Measurements from ENCODE around the gene SLCO2A1. TPM values are rescaled to one million over a fixed set of nuclear protein-coding genes. Genes with fewer than 3 reads are reported as not detected.
A peak's percentile ranks its signal among the peaks of the same experiment; 100 is the strongest.

The SLCO2A1 gene
- total and polyA plus RNA-seq, 2 of the 4 experiments (the other 2 are of a cell fraction), result under 0.01 to 1.5 TPM

DNA sequence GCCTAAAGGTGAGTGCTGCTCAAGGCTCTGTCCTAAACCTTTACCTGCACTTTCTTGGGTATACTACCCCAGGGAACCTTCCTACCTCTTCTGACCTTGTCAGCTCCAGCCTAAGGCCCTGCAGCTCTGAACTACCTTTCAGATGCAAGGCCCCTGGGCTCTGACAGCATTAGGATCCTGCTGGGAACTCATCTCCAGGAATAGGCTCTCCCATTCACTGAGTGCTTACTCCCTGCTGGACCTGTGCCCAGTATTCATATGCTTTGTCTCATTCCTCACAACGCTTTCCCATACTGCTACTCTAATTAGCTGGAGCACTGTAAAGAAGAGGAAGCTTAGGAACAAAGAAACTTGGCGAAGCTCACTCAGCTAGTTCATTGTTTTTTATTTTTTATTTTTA is 80.3 kb downstream of the SLCO2A1 start:
- in situ Hi-C loops (cut with MboI; ENCODE audit: low sequenced_read_pairs), result loop anchor here (25.0 kb wide), 1 partner anchor 1212 kb away; no protein-coding TSS in a partner anchor
- Histone ChIP-seq H4K20me1 (ENCODE audit: insufficient read depth, low read length) (0 out of 2 replicates have a peak, but pooled peaks cover 2% of the 10 kb centered on the region), H2AK5ac (ENCODE audit: low read depth, low read length) (no peak overlapping the region), H2AFZ (replicated peaks; ENCODE audit: low read length, poor library complexity) (no peak overlapping the region), H2BK20ac (ENCODE audit: low read depth, low read length) (no peak overlapping the region), H2BK120ac (ENCODE audit: low read depth, low read length) (no peak overlapping the region), H3K9me3 (ENCODE audit: control insufficient read depth, insufficient read depth, low read length) (peaks cover 6% of the 10 kb centered on the region; the same call in 1 of the 2 replicates), H3K27me3 (ENCODE audit: control insufficient read depth, insufficient read depth, low read length) (no peaks in the 10 kb centered on the region), H4K8ac (ENCODE audit: low read depth in 2 of 2, low read length in 2 of 2) (no peak overlapping the region), H3K14ac (replicated peaks; ENCODE audit: low read depth, low read length) (no peak overlapping the region), H2AK9ac (replicated peaks; ENCODE audit: low read depth, low read length, poor library complexity) (peak overlapping the region; percentile 68), H3K4me2 (ENCODE audit: low read depth, low read length) (no peak overlapping the region), H4K5ac (ENCODE audit: low read depth, low read length) (no peak overlapping the region), H2BK5ac (ENCODE audit: low read depth, low read length, poor library complexity, severe bottlenecking) (no peak overlapping the region), H3K23ac (ENCODE audit: low read depth, low read length) (no peak overlapping the region), H3K4me1 (ENCODE audit: control insufficient read depth, insufficient read depth, low read length) (peaks cover 11% of the 10 kb centered on the region), H3K27ac (ENCODE audit: insufficient read depth, low read length) (no peak overlapping the region), H3K79me1 (ENCODE audit: low read depth in 1 of 2, low read length in 2 of 2) (no peaks in the 10 kb centered on the region; a peak in 1 of 4 replicates), H3K9me1 (ENCODE audit: insufficient read depth, low read length) (peaks cover 14% of the 10 kb centered on the region), H4K91ac (ENCODE audit: insufficient read depth, low read depth, low read length) (no peak overlapping the region), H3K9ac (ENCODE audit: low read depth, low read length) (no peak overlapping the region), H3K18ac (ENCODE audit: low read depth, low read length) (no peak overlapping the region), H3K36me3 (ENCODE audit: control insufficient read depth, insufficient read depth, low read length) (no peaks in the 10 kb centered on the region), H3K4me3 (ENCODE audit: insufficient read depth, low read depth, low read length) (no peak overlapping the region), H2BK15ac (ENCODE audit: low read depth, low read length) (no peak overlapping the region), H3K4ac (ENCODE audit: low read depth, low read length) (no peak overlapping the region; the same call in 1 of the 2 replicates), H3K56ac (ENCODE audit: extremely low read depth, insufficient read depth, low read length) (no peak overlapping the region)
- ChIA-PET POLR2A (ENCODE audit: unreplicated experiment) (no interaction called here), CTCF (interaction anchor here (1.2 kb wide), 1 partner anchor 13 kb away, joined by 3 read pairs; no protein-coding TSS in a partner anchor)
- TF ChIP-seq NFE2L2 (IDR thresholded peaks at IDR 0.05; ENCODE audit: low read depth, low read length), result no peak
- TF ChIP-seq MXI1 (IDR thresholded peaks at IDR 0.05; ENCODE audit: borderline replicate concordance, low read depth, low read length), result no peak
- TF ChIP-seq FOS (IDR thresholded peaks at IDR 0.05; ENCODE audit: low read depth, low read length), result no peak
- TF ChIP-seq, protein P1, sequence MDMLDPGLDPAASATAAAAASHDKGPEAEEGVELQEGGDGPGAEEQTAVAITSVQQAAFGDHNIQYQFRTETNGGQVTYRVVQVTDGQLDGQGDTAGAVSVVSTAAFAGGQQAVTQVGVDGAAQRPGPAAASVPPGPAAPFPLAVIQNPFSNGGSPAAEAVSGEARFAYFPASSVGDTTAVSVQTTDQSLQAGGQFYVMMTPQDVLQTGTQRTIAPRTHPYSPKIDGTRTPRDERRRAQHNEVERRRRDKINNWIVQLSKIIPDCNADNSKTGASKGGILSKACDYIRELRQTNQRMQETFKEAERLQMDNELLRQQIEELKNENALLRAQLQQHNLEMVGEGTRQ (IDR thresholded peaks at IDR 0.05; ENCODE audit: low read depth, low read length), result no peak
- no peak for TF ChIP-seq BHLHE40 (IDR thresholded peaks at IDR 0.05; ENCODE audit: low read depth, low read length)
- no peak for TF ChIP-seq RAD21 (IDR thresholded peaks at IDR 0.05; ENCODE audit: low read length)
- TF ChIP-seq SMC3 (IDR thresholded peaks at IDR 0.05; ENCODE audit: low read depth, low read length), result no peak
- no peak for TF ChIP-seq MAFK (IDR thresholded peaks at IDR 0.05; ENCODE audit: low read depth, low read length)
- TF ChIP-seq, protein P2, sequence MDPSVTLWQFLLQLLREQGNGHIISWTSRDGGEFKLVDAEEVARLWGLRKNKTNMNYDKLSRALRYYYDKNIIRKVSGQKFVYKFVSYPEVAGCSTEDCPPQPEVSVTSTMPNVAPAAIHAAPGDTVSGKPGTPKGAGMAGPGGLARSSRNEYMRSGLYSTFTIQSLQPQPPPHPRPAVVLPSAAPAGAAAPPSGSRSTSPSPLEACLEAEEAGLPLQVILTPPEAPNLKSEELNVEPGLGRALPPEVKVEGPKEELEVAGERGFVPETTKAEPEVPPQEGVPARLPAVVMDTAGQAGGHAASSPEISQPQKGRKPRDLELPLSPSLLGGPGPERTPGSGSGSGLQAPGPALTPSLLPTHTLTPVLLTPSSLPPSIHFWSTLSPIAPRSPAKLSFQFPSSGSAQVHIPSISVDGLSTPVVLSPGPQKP (IDR thresholded peaks at IDR 0.05; ENCODE audit: borderline replicate concordance, low read depth, low read length), result no peak
- no peak for TF ChIP-seq CEBPB (IDR thresholded peaks at IDR 0.05; ENCODE audit: low read depth, low read length)
- TF ChIP-seq MAZ (IDR thresholded peaks at IDR 0.05; ENCODE audit: borderline replicate concordance, low read depth, low read length), result no peak
- no peak for TF ChIP-seq POLR2A (IDR thresholded peaks at IDR 0.05; ENCODE audit: low read depth, low read length)
- no peak for TF ChIP-seq CHD1 (IDR thresholded peaks at IDR 0.05; ENCODE audit: low read depth, low read length)
- no peak for TF ChIP-seq RFX5 (IDR thresholded peaks at IDR 0.05; ENCODE audit: low read depth, low read length)
- TF ChIP-seq, protein P3, sequence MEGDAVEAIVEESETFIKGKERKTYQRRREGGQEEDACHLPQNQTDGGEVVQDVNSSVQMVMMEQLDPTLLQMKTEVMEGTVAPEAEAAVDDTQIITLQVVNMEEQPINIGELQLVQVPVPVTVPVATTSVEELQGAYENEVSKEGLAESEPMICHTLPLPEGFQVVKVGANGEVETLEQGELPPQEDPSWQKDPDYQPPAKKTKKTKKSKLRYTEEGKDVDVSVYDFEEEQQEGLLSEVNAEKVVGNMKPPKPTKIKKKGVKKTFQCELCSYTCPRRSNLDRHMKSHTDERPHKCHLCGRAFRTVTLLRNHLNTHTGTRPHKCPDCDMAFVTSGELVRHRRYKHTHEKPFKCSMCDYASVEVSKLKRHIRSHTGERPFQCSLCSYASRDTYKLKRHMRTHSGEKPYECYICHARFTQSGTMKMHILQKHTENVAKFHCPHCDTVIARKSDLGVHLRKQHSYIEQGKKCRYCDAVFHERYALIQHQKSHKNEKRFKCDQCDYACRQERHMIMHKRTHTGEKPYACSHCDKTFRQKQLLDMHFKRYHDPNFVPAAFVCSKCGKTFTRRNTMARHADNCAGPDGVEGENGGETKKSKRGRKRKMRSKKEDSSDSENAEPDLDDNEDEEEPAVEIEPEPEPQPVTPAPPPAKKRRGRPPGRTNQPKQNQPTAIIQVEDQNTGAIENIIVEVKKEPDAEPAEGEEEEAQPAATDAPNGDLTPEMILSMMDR (conservative IDR thresholded peaks at IDR 0.05; ENCODE audit: low read depth, low read length), result no peak
- no peak for TF ChIP-seq RCOR1 (IDR thresholded peaks at IDR 0.05; ENCODE audit: insufficient replicate concordance, low read length)
- dilution Hi-C loops (cut with HindIII; ENCODE audit: low sequenced_read_pairs, unreplicated experiment), result no loop called here
- BruUV-seq (replicated peaks), result no TSS peak
- intact Hi-C loops (cut with micrococcal nuclease), result no loop called here
- WGBS, 2 experiments (ENCODE audit: extremely low coverage in 2 of 2, insufficient read length in 1 of 2), result no CpG with 5 or more reads among the region's 2 CpGs
- ATAC-seq (ENCODE audit: low read depth) (no peak), DNase-seq (peak; percentile 29)
